Middle frontal gyrus (tissue), 1 donor: ENCODE measurements around the gene DEDD2.
"Not testable (repeated sequence)": the region's sequence is repeated elsewhere in the genome, so short reads cannot be mapped to it uniquely, and the experiment has no call there.

Experiments used
- DNase-seq: peaks from one replicate; pipeline ENCODE4 v3.0.0-alpha.2; 2015; ENCODE audit warnings: low spot score; ENCODE audit errors: extremely low spot score

The DEDD2 gene

GRCh38 chr19:42217520-42218437, at the start of gene DEDD2:
Gene DEDD2, minus strand, starts transcription at chr19:42217677. Its CDS starts 670 bp downstream, at chr19:42217007.
- peak; percentile 95 for DNase-seq

DNA sequence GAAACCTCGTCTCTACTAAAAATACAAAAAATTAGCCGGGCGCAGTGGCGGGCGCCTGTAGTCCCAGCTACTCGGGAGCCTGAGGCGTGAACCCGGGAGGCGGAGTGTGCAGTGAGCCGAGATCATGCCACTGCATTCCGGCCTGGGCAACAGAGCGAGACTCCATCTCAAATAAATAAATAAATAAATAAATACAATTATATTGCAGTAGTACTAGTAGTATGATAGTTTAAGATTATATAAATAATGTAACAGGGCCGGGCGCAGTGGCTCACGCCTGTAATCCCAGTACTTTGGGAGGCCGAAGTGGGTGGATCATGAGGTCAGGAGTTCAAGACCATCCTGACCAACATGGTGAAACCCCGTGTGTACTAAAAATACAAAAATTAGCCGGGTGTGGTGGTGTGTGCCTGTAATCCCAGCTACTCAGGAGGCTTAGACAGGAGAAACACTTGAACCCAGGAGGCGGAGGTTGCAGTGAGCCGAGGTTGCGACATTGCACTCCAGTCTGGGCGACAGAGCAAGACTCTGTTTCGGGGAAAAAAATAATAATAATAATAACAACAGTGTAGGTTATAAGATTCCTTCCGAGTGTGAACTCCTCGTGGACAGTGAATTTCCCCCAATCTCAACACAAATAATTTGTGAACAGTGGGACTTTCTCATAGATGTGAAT, 49.6 kb upstream of the DEDD2 start:
- not testable (repeated sequence) for DNase-seq

- DNase-seq, result not testable (repeated sequence)
Measured at GRCh38 chr19:42266105-42266504, 48.6 kb upstream of the DEDD2 start.

- no peak for DNase-seq
Measured at GRCh38 chr19:42261763-42262162, 44.3 kb upstream of the DEDD2 start.

- not testable (repeated sequence) for DNase-seq
Measured at GRCh38 chr19:42257842-42258241, 40.4 kb upstream of the DEDD2 start.

- no peak for DNase-seq
Measured at GRCh38 chr19:42255766-42256745, 38.6 kb upstream of the DEDD2 start.

DNA sequence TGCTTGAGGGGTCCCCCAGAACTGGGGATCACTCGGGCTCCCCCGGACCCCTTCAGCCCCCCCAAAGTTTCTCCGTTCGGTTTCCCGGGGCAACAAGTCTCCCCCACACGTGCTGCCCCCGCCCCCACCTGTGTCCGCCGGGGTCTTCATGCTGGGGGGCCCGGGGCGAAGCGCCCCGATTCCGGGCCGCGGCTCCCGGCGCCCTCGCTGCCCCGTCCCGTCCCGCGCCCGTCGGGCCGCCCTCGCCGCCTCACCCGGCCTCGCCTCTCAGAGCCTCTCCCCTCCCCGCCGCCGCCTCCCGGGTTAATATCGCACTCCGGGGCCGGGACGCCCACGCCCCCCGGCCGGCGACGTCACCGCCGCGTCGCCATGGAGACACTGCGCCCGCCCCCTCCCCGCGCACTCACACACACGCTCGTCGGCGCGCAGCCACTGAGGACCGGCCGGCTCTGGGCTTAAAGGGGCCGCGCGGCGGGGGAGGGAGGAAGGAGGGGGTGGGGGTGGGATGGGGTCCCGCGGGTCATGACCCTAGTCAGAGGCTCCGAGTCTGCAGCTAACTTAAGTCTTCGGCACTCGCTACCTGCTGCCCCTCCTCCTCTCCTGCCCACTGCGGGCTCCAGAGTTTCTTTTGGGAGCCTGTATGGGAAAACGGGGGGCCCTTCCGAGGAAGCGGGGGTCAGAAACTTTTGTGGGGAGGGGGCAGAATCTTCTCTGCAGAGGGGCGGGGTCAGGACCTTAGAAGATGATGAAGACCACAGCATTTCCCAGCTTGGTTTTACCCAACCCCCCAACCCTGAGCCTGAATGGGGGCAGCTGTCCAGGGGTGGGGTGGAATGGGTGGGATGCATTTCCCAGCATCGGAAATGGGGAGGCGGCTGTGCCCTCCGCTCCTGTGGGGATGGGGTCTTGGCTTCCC, 37.6 kb upstream of the DEDD2 start, which contains the start of gene ERF:
Gene ERF (minus strand): TSS at position 279 of the 916 bp plus-strand sequence. CDS start 129 bp downstream, at position 150.
- peak; percentile 89 for DNase-seq

- no peak for DNase-seq
Measured at GRCh38 chr19:42254089-42254849, 36.8 kb upstream of the DEDD2 start.

DNA sequence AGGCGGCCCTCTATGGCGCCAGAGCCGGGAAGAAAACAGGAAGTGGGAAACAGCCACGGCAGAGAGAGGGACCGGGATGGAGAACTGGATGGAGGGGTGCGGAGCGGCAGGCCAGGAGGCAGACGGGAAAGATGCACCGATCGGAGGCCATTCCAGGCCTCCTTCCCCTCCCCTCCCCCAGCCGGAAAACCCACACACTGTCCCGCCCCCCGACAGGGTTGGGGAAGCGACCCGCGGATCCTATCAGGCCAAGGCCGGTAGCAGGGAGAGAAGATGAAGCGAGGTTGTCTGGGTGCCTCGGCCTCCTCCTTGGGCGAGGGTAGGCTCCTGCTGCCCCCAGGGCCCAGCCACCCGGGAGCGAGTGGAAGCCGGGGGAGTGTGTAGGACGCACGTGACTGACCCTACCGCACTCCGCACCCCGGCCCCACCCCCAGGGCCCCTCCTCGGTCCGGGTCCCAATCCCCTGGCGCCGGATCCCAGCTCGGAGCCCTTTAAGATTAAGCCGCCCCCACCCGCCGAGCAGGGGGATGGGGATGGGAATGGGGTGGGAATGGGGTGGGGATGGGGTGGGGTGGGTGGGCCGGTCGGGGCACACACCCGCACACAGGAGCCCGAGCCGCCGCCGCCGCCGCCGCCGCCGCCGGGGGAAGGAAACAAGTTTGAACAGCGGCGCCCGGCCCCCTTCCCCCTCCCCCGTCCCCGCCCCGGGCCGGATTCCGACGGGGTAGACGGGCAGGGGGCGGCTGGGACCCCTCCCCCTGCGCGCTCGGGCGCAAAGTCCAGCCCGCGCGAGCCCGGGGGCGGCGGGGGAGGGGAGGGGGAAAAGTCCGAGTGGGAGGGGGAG, 36.0 kb upstream of the DEDD2 start:
- no peak for DNase-seq

GRCh38 chr19:42252365-42253244, 35.1 kb upstream of the DEDD2 start:
- peak; percentile 56 for DNase-seq

DNA sequence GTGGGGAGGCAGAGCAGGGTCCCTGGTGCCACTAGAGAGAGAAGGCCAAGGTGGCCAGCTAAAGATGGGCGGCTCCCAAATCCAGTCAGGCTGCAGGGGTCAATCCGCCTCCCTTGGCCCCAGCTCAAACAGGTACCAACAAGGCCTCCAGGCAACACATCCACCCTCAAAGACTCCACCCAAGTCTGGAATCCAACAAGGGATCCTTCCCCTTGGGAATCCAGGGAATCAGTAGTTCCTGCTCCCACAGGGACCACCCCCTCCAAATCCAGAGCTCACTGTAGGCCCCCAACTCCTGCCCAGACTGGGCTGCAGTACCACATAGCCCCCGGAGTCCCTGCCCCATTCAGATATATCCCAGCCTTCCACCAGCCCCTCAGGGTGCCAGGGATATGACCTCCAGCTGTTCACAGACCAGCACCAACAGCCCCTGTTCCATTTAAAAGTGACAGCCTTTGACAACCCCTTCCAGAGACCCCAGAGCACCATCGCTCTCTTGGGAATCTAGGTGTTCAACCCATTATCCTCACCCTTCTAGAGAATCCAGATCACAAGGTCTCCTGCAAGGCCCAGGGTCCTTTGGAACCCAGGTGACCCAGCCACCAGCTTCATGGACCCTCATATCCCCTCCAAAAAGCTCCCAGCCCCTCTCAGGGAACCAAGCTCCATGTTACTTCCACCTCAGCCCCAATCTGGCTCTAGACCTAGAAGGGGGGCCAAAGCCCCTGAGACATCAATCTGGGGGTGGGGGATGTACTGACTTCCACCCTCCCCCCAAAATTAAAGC, 34.3 kb upstream of the DEDD2 start:
- DNase-seq, result no peak

- DNase-seq, result no peak
Measured at GRCh38 chr19:42250666-42251531, 33.4 kb upstream of the DEDD2 start.

GRCh38 chr19:42250183-42250665, 32.7 kb upstream of the DEDD2 start:
- DNase-seq, result no peak

GRCh38 chr19:42249769-42250168, 32.3 kb upstream of the DEDD2 start:
- DNase-seq, result no peak

GRCh38 chr19:42249149-42249750, 31.8 kb upstream of the DEDD2 start:
- DNase-seq, result no peak
